MCF 10A (cell line): ENCODE data around the gene MEF2A. TPM values are rescaled to one million over a fixed set of nuclear protein-coding genes. Genes with fewer than 3 reads are reported as not detected.
A peak's percentile ranks its signal among the peaks of the same experiment; 100 is the strongest.

Experiments
- BruUV-seq: library from RNA; stranded (reverse); fragments of 400-500 nt; replicated peaks from 2 replicates; lab custom pipeline; 2021; lab: Mats Ljungman, UMichigan
- CTCF ChIA-PET: fragments of 300-600 bp; sonication (Branson Sonifier 250); formaldehyde crosslinking; extraction: SDS; loops from one replicate; lab custom pipeline; 2021; ENCODE audit warnings: antibody characterized with exemption, inconsistent platforms; lab: Yijun Ruan, JAX
- POLR2A ChIA-PET: fragments of 300-600, 350-650 bp; sonication (Branson Sonifier 250); formaldehyde crosslinking; extraction: SDS; loops from one replicate; lab custom pipeline; 2020; ENCODE audit warnings: antibody characterized with exemption, inconsistent platforms; lab: Yijun Ruan, JAX
- DNase-seq: peaks from one replicate; pipeline ENCODE4 v3.0.0-alpha.2; 2018; ENCODE audit not compliant: unreplicated experiment
- H3K27ac Mint-ChIP-seq: one replicate; pipeline ENCODE4 v1.8.0; 2022; ENCODE audit warnings: mild to moderate bottlenecking, low read depth, mixed read lengths; ENCODE audit not compliant: unreplicated experiment
- H3K27me3 Mint-ChIP-seq: one replicate; pipeline ENCODE4 v1.8.0; 2022; ENCODE audit warnings: mixed read lengths; ENCODE audit not compliant: insufficient read depth, unreplicated experiment
- H3K36me3 Mint-ChIP-seq: one replicate; pipeline ENCODE4 v1.8.0; 2022; ENCODE audit warnings: mild to moderate bottlenecking, moderate library complexity, mixed read lengths; ENCODE audit not compliant: insufficient read depth, unreplicated experiment
- H3K4me1 Mint-ChIP-seq: one replicate; pipeline ENCODE4 v1.8.0; 2022; ENCODE audit warnings: mixed read lengths; ENCODE audit not compliant: insufficient read depth, unreplicated experiment
- H3K4me3 Mint-ChIP-seq: one replicate; pipeline ENCODE4 v1.8.0; 2022; ENCODE audit warnings: mild to moderate bottlenecking, moderate library complexity, mixed read lengths; ENCODE audit not compliant: unreplicated experiment
- H3K9me3 Mint-ChIP-seq: one replicate; pipeline ENCODE4 v1.8.0; 2022; ENCODE audit warnings: mixed read lengths; ENCODE audit not compliant: unreplicated experiment
- CTCF ChIP-seq: fragments of 200-600 bp; IDR thresholded peaks from one replicate; pipeline ENCODE4 v1.8.0; 2022; ENCODE audit warnings: antibody characterized with exemption, mild to moderate bottlenecking; ENCODE audit not compliant: unreplicated experiment
- intact Hi-C: fragments of 100-400 bp; cut with micrococcal nuclease; formaldehyde crosslinking; loops from 2 replicates; pipeline ENCODE4 v1.14.1; 2022
- total RNA-seq: library from RNA; stranded (reverse); gene quantifications from 2 replicates; pipeline ENCODE4 v1.2.3, GENCODE V29; 2022

MEF2A gene
- total RNA-seq, 1 experiment from 2014 or later, result 52.9 TPM

GRCh38 chr15:99605990-99606389 lies 40.2 kb downstream of the MEF2A start:
- intact Hi-C loops, result loop anchor here (5.0 kb wide), 1 partner anchor 46 kb away; no protein-coding TSS in a partner anchor
- peak overlapping the region; percentile 95 for H3K27ac Mint-ChIP-seq
- no peak for TF ChIP-seq CTCF
- H3K9me3 Mint-ChIP-seq, result no peaks in the 10 kb centered on the region
- no TSS peak for BruUV-seq
- no peak for DNase-seq
- ChIA-PET POLR2A (interaction anchor here (0.6 to 3.2 kb wide), 22 partner anchors 9 to 358 kb away, joined by 3 to 56 read pairs (median 4); partner anchors contain the start of genes LRRC28, LYSMD4, MEF2A and TTC23), CTCF (interaction anchor here (0.8 to 1.5 kb wide), 3 partner anchors 36 to 197 kb away, joined by 3 to 5 read pairs (median 4); no protein-coding TSS in a partner anchor)
- H3K4me1 Mint-ChIP-seq, result peaks cover 34% of the 10 kb centered on the region
- H3K27me3 Mint-ChIP-seq, result no peaks in the 10 kb centered on the region
- peaks cover 27% of the 10 kb centered on the region for H3K36me3 Mint-ChIP-seq
- peak overlapping the region; percentile 77 for H3K4me3 Mint-ChIP-seq

GRCh38 chr15:99606646-99607045 lies 40.9 kb downstream of the MEF2A start:
- CTCF ChIA-PET, result interaction anchor here (1.3 kb wide), 1 partner anchor 37 kb away, joined by 3 read pairs; no protein-coding TSS in a partner anchor
- H3K27me3 Mint-ChIP-seq, result no peaks in the 10 kb centered on the region
- peaks cover 36% of the 10 kb centered on the region for H3K4me1 Mint-ChIP-seq
- no peak for TF ChIP-seq CTCF
- H3K27ac Mint-ChIP-seq, result peak overlapping the region; percentile 95
- H3K9me3 Mint-ChIP-seq, result no peaks in the 10 kb centered on the region
- intact Hi-C loops, result loop anchor here (5.0 kb wide), 1 partner anchor 46 kb away; no protein-coding TSS in a partner anchor
- DNase-seq, result no peak
- H3K36me3 Mint-ChIP-seq, result peaks cover 24% of the 10 kb centered on the region
- H3K4me3 Mint-ChIP-seq, result peak overlapping the region; percentile 77
- no TSS peak for BruUV-seq
- POLR2A ChIA-PET, result interaction anchor here (0.6 to 3.2 kb wide), 8 partner anchors 13 to 127 kb away, joined by 3 to 56 read pairs (median 4); partner anchors contain the start of genes LYSMD4 and MEF2A

- no TSS peak for BruUV-seq
- ChIA-PET POLR2A (interaction anchor here (0.6 to 3.1 kb wide), 5 partner anchors 8 to 1137 kb away, joined by 3 to 16 read pairs (median 3); no protein-coding TSS in a partner anchor), CTCF (no interaction called here)
- no peaks in the 10 kb centered on the region for H3K27me3 Mint-ChIP-seq
- intact Hi-C loops, result no loop called here
- no peak overlapping the region for H3K4me3 Mint-ChIP-seq
- no peak for TF ChIP-seq CTCF
- H3K36me3 Mint-ChIP-seq, result peaks cover 6% of the 10 kb centered on the region
- DNase-seq, result no peak
- peaks cover 28% of the 10 kb centered on the region for H3K4me1 Mint-ChIP-seq
- H3K27ac Mint-ChIP-seq, result no peak overlapping the region
- H3K9me3 Mint-ChIP-seq, result no peaks in the 10 kb centered on the region
Observed at GRCh38 chr15:99613481-99613880, 47.7 kb downstream of the MEF2A start.

- H3K27me3 Mint-ChIP-seq, result no peaks in the 10 kb centered on the region
- peak overlapping the region; percentile 84 for H3K27ac Mint-ChIP-seq
- BruUV-seq, result no TSS peak
- peak; percentile 81 for DNase-seq
- no peak overlapping the region for H3K4me3 Mint-ChIP-seq
- peaks cover 6% of the 10 kb centered on the region for H3K36me3 Mint-ChIP-seq
- no peak for TF ChIP-seq CTCF
- H3K4me1 Mint-ChIP-seq, result peaks cover 33% of the 10 kb centered on the region
- CTCF ChIA-PET, result interaction anchor here (0.9 kb wide), 1 partner anchor 90 kb away, joined by 3 read pairs; no protein-coding TSS in a partner anchor
- intact Hi-C loops, result no loop called here
- POLR2A ChIA-PET, result interaction anchor here (0.7 to 3.1 kb wide), 7 partner anchors 9 to 1138 kb away, joined by 3 to 16 read pairs (median 3); no protein-coding TSS in a partner anchor
- H3K9me3 Mint-ChIP-seq, result no peaks in the 10 kb centered on the region
Observed at GRCh38 chr15:99613887-99614647, 48.3 kb downstream of the MEF2A start.
